PC-9 (cell line): ENCODE results near the gene FILIP1L.

Experiments
- CTCF ChIP-seq: fragments of 200-600 bp; sonication (generic); conservative IDR thresholded peaks from 2 replicates; pipeline ENCODE4 v1.6.1; 2017; ENCODE audit warnings: mixed run types, antibody characterized with exemption, mild to moderate bottlenecking, moderate library complexity
- EZH2 ChIP-seq: fragments of 200-600 bp; sonication (generic); IDR thresholded peaks from 2 replicates; pipeline ENCODE4 v1.8.0; 2017; ENCODE audit warnings: antibody characterized with exemption, low read depth

GRCh38 chr3:100098784-100099070 is 15.6 kb downstream of the FILIP1L start:
- TF ChIP-seq CTCF (no peak), EZH2 (no peak)
